ENCODE measurements around the gene PSMB10. TPM values are rescaled to one million over a fixed set of nuclear protein-coding genes. Genes with fewer than 3 reads are reported as not detected.
"Not testable (repeated sequence)": the region's sequence is repeated elsewhere in the genome, so short reads cannot be mapped to it uniquely, and the experiment has no call there.

PSMB10 gene
- total RNA-seq, 4 donors from 2014 or later, result 17.2 to 51.6 (median 36.1) TPM

GRCh38 chr16:67977005-67977404 is 40.4 kb upstream of the PSMB10 start:
- intact Hi-C loops (cut with DNase I), result no loop called here
- Histone ChIP-seq H3K4me3 (no peak overlapping the region), H3K9me3 (no peaks in the 10 kb centered on the region), H3K36me3 (no peaks in the 10 kb centered on the region), H3K27ac (replicated peaks in 1 of 4) (no peak overlapping the region), H3K27me3 (peaks cover 0 to 21% (median 4%) of the 10 kb centered on the region in 4 donors), H3K4me1 (peaks cover 0 to 5% (median 0%) of the 10 kb centered on the region in 4 donors)
- WGBS, result 80% methylated on average over 3 of the region's 5 CpGs
- TF ChIP-seq POLR2A (IDR thresholded peaks at IDR 0.05; ENCODE audit: low read depth), result no peak
- no peak for TF ChIP-seq POLR2AphosphoS5 (IDR thresholded peaks at IDR 0.05)
- no peak for TF ChIP-seq EP300 (IDR thresholded peaks at IDR 0.05)
- no peak for TF ChIP-seq CTCF (IDR thresholded peaks at IDR 0.05)
- DNase-seq (ENCODE audit: extremely low spot score), result no peak

GRCh38 chr16:67976205-67976604 is 39.6 kb upstream of the PSMB10 start:
- H3K4me3 ChIP-seq, result no peak overlapping the region
- no peak for DNase-seq (ENCODE audit: extremely low spot score)
- H3K36me3 ChIP-seq, result no peaks in the 10 kb centered on the region
- intact Hi-C loops (cut with DNase I), result no loop called here
- no peak overlapping the region for H3K27ac ChIP-seq (replicated peaks in 1 of 4)
- H3K4me1 ChIP-seq, result peaks cover 0 to 5% (median 0%) of the 10 kb centered on the region in 4 donors
- WGBS, result 100% methylated on average over 1 of the region's 2 CpGs
- TF ChIP-seq POLR2AphosphoS5 (IDR thresholded peaks at IDR 0.05) (no peak), CTCF (IDR thresholded peaks at IDR 0.05) (no peak), EP300 (IDR thresholded peaks at IDR 0.05) (no peak), POLR2A (IDR thresholded peaks at IDR 0.05; ENCODE audit: low read depth) (no peak)
- H3K9me3 ChIP-seq, result no peaks in the 10 kb centered on the region
- peaks cover 0 to 19% (median 4%) of the 10 kb centered on the region in 4 donors for H3K27me3 ChIP-seq

- Histone ChIP-seq H3K27me3 (peaks cover 0 to 14% (median 3%) of the 10 kb centered on the region in 4 donors), H3K9me3 (no peaks in the 10 kb centered on the region), H3K4me1 (peaks cover 0 to 5% (median 0%) of the 10 kb centered on the region in 4 donors), H3K36me3 (no peaks in the 10 kb centered on the region), H3K4me3 (no peak overlapping the region), H3K27ac (replicated peaks in 1 of 4) (no peak overlapping the region)
- 88% methylated on average over 12 of the region's 14 CpGs for WGBS
- TF ChIP-seq POLR2A (IDR thresholded peaks at IDR 0.05; ENCODE audit: low read depth) (no peak), CTCF (IDR thresholded peaks at IDR 0.05) (no peak), POLR2AphosphoS5 (IDR thresholded peaks at IDR 0.05) (no peak), EP300 (IDR thresholded peaks at IDR 0.05) (no peak)
- intact Hi-C loops (cut with DNase I), result no loop called here
- no peak for DNase-seq (ENCODE audit: extremely low spot score)
Measured at GRCh38 chr16:67975321-67976105, 38.9 kb upstream of the PSMB10 start.

GRCh38 chr16:67972285-67972684 is 35.6 kb upstream of the PSMB10 start:
- H3K27me3 ChIP-seq; H3K4me3 ChIP-seq; H3K36me3 ChIP-seq; DNase-seq (ENCODE audit: extremely low spot score); intact Hi-C loops (cut with DNase I); H3K9me3 ChIP-seq; H3K27ac ChIP-seq (replicated peaks in 1 of 4): not testable (repeated sequence)
- peaks cover 0 to 17% (median 12%) of the 10 kb centered on the region in 4 donors for H3K4me1 ChIP-seq
- WGBS, result 93% methylated on average over 7 of the region's 7 CpGs

GRCh38 chr16:67971111-67971510 is 34.5 kb upstream of the PSMB10 start:
- 94% methylated on average over 9 of the region's 9 CpGs for WGBS
- H3K4me3 ChIP-seq, result no peak overlapping the region
- H3K36me3 ChIP-seq, result no peaks in the 10 kb centered on the region
- H3K27ac ChIP-seq (replicated peaks in 1 of 4), result no peak overlapping the region
- H3K27me3 ChIP-seq, result no peaks in the 10 kb centered on the region
- no peaks in the 10 kb centered on the region for H3K9me3 ChIP-seq
- H3K4me1 ChIP-seq, result peaks cover 10 to 29% (median 24%) of the 10 kb centered on the region in 4 donors
- no peak for DNase-seq (ENCODE audit: extremely low spot score)
- intact Hi-C loops (cut with DNase I), result no loop called here
- TF ChIP-seq CTCF (IDR thresholded peaks at IDR 0.05) (no peak), EP300 (IDR thresholded peaks at IDR 0.05) (no peak), POLR2AphosphoS5 (IDR thresholded peaks at IDR 0.05) (no peak), POLR2A (IDR thresholded peaks at IDR 0.05; ENCODE audit: low read depth) (no peak)
